M059J (cell line): ENCODE data around the gene BMS1. TPM values are rescaled to one million over a fixed set of nuclear protein-coding genes. Genes with fewer than 3 reads are reported as not detected.
"Not testable (repeated sequence)": the region's sequence is repeated elsewhere in the genome, so short reads cannot be mapped to it uniquely, and the experiment has no call there.

ENCODE experiments used
- DNase-seq: peaks from one replicate; pipeline ENCODE4 v3.0.0-alpha.2; 2012; ENCODE audit warnings: low read depth
- total RNA-seq: library from RNA; depleted of rRNA; stranded (reverse); fragments of >200 nt; shearing (Covaris generic); gene quantifications from 2 replicates; pipeline ENCODE4 v1.2.3, GENCODE V29; 2014

BMS1 gene
- total RNA-seq, 1 experiment from 2014 or later: 20.6 TPM

DNA sequence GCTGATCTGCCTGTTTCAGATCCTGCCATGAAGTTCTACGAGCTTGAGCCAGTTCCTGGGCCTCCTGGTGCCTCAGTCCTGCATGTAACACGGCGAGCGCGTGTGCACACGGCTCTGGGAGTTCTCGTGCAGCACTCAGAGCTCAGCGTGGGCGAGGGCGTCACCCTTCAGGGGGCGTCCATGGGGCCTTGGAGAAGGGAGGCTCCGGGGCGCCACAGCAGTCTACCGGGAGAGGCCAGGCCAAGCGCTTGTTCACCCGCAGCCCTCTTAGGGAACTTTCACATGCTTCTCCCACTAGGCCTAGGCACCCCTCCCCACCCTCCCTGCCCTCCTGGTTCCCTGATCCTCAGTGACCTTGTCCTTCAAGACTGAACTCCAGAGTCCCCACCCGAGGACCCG is 83.1 kb downstream of the BMS1 start:
- DNase-seq: no peak

DNA sequence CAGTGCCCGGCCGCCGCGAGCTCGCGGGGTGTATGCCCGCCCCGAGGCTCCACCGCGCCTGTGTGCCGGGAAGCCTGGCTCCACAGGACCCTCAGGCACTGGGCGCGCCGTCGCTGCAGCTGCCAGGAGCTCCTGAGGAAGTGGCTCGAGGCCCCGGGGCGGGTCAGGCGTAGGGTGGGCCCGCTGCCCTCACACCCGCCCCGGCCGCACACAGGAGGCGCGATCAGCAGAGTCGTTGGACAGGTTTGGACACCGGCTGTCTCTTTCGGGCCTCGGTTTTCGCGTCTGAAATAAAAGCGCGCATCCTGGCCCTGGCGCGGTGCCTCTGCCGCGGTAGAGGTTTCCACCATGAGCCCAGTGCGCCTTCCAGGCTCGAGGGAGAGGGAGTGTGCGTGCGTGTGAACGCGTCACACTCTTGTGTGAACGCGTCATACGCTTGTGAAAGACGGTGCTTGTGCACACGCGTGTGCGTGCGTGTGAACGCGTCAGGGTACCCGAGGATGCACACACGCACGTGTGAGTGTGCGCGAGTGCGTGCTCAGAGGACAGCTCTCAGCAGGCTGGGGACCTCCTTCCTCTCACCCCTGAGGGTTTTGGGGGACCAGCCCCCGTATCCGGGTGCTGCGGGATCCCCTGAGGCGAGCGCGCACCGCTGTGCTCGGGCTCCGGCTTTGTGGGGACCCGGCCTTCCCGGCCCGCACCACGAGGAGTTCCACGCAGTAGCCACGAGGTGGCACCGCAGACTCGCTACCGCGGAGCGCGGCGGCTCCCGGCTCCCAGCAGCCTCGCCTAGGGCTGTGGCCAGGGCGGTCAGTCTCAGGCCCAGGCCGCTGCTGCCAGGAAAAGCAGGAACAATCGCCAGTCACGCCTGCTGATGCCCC is 83.8 kb downstream of the BMS1 start:
- DNase-seq: peak; percentile 62

DNA sequence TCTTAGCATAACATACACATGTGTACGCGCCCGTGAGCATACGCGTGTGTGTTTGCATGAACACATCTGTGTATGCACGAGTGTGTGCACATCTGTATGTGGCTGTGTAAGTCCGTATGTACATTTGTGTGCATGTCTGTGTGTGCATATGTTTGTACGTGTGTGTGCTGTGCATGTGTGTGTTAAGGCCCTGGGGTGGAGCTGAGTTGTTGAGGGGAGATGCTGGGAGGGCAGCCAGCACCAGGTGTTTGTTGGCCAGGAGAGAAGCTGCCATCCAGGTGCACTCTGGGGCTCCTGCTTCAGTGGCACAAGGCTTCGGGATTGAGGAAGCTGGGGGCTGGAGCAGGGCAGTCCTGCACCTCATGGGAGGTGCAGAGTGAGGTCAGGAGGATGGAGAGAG is 85.0 kb downstream of the BMS1 start:
- DNase-seq: no peak

DNA sequence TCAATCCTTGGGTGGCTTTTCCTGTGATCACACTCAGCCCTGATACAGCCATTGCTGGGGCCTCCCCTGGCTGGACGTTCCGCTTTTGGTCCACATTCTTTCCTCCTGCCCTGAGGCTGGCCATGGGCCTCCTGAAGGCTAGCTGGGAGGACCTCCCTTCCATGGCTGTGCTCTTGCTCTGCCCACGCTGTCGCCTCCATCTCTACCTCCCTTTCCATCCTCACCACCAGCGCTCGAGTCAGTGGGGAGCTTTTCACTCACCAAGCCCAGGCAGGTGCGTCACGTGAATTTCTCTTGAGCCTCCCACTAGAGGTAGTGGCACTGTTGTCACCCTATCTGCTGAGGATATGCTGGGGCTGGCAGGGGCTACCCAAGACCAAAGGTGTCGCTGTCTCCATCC is 85.9 kb downstream of the BMS1 start:
- no peak for DNase-seq

DNA sequence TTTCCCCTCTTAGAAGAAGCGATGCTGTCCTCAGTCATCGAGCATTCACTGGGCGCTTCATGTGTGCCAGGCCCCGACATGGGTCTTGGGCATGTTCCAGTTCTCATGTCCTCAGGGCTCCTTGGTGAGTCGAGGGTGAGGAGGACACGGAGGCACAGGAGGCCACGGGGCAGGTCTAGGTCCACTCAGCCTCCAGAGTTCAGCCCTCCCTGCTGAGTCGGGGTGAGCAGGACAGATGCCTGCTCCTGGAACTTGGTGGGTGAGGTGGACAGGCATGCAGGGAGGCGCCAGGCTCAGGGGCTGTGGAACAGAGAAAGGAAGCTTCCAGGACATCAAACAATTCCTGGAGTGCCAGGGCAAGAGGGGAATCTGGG is 87.4 kb downstream of the BMS1 start:
- DNase-seq: no peak

DNA sequence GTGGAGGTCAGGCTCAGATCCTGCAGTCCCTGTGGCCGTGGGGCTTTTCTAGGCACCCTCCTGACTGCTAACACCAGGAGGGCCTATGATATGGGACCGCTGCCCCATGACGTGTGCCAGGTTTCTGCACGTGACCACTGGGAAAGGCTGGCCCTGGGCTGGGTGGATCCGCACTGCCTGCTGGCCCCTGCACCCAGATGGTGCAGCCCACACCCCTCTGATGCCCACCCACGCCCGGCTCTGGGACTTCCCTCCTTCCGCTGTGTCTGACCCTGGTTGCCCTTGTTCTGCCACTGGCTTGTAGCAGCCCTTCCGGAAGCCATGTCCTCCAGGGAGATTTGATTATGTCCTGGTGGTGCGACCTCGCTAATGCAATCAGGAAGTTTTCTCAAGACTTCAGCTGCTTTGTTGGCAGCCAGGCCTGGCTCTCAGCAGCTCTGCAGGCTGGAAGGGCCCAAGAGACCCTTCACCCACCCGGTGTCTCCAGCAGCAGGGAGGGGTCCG is 88.6 kb downstream of the BMS1 start:
- DNase-seq: not testable (repeated sequence)

DNA sequence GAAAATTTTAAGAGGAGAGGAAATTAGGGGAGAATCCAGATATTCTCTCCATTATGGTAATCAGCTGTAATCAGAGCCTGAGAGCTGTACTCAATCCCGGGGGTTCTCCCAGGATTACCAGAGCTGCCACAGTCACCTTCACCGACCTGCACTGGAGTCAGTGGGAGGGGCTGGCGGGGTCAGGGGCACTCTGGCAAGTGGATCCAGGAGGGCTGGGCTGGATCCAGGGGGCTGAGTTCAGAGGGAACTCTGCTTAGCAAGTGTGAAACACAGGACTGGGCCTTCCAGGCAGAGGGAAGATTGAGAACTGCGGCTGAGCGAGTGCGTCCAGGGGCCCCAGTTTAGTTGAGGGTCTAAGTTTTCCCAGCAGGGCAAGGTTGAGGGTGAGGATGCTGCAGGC is 89.2 kb downstream of the BMS1 start:
- no peak for DNase-seq

DNA sequence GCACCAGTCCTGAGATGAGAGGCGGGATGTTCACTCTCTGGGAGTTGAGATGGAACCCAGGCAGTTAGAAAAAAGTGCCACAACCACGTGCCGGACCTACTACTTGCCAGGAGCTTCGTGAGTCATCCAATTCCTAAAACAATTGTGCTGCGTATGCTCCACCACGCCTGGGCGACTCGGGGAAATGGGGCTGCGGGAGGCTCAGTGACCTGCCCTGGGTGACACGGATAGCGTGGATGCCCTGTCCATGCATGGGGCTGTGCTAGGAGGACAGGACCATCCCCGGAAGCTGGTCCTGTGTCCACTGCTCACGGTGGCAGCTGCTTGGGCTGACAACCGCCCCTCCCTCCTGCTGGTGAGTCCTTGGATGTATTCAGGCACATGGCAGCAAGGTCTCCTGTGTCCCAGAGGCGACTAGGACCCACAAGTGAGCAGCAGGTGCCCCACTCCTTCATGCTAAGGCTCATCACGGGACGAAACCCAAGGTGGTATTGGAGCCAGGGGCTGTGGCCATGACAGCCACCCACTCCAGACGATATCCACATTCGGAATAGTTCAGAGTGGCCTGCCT is 90.4 kb downstream of the BMS1 start:
- DNase-seq: no peak

DNA sequence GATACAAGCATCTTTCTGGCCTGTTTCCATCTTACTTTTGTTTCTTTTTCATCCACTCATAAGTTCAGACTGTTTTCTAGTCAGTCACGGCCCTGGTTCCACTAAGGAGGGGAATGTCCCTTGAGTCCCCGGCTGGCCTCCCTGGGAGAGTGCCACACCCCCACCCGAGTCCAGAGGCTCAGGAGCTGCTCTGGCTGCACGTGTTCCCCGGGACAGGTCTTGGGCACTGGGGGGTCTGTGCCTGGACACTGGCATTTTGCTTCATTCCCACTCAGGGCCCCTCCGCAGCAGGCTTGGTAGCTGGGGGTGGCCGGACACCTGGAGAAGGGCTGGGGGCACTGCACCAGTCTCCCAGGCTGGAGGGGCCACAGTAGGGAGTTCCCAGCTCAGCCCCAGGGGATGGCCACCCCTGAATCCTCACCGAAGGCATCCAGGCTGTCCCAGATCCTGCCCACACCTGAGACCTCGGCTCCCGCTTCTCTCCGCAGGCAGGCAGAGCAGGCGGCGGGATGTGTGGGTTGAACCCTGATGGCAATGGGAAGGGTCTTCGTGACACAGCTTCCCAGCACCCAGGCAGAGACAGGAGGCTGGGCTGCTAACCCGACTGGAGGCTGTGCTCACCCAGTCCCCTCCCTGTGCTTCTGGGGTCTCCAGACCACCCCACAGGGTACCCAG is 92.3 kb downstream of the BMS1 start:
- DNase-seq: no peak

DNA sequence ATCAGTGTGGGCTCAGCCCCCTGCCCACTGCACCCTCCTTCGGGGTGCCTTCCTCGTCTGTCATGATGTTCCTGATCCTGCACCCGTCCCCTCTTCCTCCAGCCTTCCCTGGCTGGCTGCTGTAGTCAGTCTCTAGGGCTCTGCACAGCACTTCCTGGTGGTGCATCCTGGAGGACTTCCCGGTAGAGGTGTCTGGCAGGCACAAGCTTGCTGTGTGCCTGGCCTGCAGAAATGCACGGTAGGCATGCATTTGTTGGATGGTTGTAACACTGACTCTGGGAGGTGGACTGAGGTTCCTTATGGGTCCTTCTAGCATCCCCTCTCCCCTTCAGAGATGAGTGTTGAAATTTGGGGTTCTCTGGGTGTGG is 92.8 kb downstream of the BMS1 start:
- DNase-seq: no peak

DNA sequence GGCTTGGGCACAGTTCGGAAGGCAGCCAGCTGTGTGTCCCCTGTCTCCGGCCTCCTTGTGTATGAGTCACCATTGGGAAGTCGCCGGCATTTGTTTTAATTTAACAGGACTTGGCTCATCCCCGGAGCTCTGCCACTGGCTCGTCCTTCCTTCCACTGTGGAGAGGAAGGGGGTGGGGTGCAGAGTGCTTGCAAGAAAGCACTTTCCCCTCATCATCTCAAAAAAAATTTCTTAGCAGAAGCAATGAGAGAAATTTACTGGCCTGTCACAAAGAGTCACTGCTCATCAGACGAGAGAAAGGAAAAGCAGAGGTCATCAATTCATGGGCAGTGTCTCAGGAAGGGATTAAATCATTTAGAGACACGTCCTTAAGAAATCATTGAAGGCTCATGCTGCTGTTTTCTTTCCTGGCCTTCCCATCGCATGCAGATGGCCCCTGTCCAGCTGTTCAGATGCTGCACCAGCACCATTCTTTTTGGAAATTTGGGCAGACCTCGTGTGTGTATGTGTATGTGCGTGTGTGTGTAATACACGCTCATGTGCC is 93.3 kb downstream of the BMS1 start:
- DNase-seq: peak; percentile 53

DNA sequence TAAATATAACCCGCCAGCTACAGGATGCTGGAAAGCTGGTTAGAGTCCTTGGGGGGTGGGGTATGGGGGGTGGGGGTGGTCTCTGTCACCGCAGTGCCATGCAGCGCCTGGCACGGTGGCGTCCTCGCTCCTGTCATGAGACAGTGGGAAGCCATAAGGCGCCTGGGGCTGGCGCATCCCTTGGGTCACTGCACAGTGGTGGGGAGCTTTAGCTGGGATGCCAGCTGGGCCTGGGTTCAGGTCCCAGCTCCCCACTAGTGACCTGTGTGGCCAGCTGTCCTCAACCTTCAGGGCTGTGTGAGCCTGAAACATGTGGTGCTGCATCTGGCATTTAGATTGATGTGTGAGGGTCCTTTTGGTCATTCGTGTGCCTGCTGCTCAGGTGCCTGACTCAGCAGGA is 93.9 kb downstream of the BMS1 start:
- DNase-seq: no peak

DNA sequence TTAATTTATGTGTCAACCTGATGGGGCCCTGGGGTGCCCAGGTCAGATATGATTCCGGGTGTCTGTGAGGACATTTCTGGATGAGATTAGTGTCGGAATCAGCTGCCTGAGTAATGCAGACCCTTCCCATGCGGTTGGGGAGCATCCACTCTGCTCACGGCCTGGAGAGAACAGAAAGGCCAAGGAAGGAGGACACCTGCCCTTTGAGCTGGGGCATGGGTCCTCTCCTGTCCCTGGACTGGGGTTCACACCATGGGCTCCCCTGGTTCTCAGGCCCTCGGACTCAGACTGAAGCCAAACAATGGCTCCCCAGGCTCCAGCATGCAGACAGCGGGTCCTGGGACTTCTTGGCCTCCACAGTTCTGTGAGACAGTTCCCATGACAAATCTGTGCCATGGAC is 94.3 kb downstream of the BMS1 start:
- DNase-seq: no peak

DNA sequence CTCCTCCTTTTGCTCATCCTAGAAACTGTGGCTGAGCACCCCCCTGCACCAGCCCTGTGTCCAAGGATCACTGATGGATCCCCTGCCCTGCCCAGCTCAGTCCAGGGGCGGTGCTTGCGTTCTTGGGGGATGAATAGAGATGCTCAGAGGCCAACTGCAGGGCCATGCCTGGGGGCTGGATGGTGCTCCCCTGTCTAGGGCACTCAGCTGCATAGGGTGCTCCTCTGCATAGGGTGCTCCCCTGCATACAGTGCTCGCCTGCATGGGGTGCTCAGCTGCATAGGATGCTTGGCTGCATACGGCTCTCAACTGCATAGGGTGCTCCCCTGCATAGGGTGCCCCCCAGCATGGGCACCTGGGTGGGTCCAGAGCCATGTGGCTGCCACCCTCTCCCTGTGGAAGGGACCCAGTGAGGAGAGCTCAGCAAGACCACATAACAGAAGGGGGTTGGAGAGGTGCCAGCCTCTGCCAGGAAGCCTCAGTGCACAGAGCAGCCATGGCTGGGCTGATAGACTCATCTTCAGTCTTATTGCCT is 95.0 kb downstream of the BMS1 start:
- DNase-seq: no peak

DNA sequence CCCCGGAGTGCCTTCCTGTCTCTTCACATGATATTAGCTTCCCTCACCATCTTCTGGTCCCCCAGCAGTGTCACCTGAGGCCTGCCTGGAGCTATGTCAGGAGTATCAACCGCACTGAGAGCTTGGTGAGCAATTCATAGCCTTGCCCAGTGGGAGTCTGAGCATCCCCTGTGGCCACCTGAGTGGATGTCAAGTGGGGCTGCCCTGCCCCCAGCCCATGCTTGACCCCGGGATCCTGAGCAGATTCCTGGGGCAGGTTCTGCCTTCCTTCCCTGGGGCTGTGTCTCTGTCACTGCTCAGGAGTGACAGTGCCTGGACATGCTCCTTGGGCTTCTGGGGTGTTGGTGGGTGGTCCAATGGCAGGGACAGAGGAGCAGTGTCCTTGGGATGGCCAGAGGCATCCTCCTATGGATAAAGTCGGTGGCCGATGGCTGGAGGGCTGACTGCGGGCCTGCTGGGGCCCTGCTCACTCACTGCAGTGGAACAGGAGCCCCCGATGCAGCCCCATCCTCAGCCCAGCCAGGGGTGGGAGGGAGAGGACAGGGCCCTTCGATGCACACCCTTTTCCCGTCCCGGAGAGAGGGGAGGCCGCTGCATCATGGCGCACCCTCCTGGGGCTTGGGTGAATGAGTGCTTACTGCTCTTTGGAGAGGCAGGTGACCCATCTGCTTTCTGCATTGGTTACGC is 95.7 kb downstream of the BMS1 start:
- no peak for DNase-seq

DNA sequence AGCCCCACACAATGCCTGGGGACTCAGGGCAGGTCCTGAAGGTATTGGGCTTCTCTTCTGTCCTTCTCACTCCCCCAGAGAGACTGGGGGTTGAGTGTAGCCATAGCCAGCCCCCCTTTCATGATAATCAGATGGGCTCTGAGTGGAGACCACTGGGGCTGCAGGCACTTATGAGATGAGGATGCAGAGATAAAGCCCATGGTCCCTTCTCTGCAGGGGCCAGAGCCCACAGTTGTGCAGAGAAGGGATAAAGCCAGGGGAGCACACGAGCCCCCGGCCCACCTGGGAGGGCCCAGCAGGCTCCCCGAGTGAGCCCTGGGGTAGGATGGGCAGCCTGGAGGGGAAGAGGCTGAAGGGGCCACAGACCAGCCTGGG is 96.2 kb downstream of the BMS1 start:
- no peak for DNase-seq

DNA sequence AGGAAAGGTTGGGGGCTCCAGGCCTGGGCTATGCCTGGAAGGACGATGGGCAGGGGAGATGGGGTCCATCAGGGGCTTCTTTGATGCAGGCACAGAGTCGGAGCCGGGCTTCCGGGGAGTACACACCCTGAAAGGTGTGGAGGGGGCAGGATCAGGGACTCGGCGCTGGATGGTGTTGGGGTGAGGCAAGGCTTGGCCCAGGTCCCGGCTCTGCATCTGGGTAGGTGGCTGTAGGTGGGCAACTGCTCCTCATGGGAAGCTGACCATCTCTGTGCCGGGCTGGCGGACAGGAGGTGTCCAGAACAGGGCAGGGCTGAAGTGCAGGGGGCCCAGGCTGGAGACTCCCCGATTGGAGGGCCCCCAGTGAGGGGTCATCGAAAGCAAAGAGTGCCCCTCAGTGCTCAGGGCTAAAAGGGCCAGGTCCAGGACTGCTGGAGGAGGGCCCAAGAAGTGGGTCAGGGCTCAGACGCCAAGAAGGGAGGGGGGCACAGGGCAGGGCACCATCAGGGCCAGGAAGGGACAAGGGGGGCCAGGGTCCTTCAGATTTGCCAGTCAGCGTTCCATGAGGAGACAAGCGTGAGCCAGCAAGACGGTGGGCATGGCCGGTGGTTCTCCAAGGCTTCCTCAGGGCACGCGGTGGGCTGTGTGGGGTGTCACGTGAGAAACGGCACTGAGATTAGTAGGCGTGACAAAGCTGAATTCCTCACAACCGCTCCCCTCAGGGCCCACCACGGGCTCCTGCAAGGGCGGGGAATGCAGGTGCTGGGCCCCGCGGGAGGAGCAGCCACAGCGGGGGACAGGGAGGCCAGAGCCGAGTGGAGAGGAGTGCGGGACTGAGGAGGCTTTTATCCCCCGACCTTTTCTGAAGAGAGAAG is 97.0 kb downstream of the BMS1 start:
- DNase-seq: no peak

DNA sequence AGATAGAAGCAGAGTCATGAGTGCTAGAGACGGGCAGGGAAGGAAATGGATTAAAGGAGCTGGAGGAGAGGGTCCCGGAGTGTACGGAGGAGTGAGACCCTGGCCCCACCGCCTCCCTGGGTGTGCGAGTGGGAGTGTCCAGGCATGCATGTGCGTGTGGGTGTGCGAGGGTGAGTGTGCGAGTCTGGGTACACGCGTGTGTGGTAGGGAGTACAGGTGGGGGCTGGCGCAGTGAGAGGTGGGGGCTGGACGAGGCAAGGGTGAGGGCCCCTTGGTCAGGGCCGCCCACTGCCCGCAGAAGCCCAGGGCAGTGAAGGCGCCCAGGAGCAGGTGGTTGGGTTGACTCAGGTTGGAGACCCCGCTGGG is 97.6 kb downstream of the BMS1 start:
- DNase-seq: no peak

DNA sequence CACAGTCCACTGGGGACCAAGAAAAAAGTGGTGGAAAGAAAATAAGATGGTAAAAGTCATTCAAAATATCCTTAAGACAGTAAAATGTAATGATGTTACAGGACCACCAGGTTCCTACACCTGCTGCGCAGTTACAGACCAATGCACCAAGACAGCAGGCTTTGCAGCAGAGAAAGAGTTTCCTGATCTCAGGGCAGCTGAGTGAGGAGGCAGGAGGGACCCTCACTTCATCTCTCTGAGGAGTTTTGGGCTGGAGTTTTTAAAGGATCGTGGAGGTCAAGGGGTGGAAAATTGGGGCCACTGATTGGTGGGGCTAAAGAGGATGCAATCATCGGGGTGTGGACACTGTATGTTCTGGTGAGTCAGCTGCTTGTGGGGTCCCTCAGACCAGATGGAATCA is 100.0 kb downstream of the BMS1 start:
- no peak for DNase-seq
